HG03095 (cell line): ENCODE results near the gene PBX3.

Experiments
- ATAC-seq: cut with Tn5 transposase; IDR thresholded peaks from one replicate; pipeline ENCODE4 v1.9.1; 2021; ENCODE audit warnings: moderate library complexity; ENCODE audit not compliant: unreplicated experiment

PBX3 gene

GRCh38 chr9:125968714-125969374 is 221.7 kb downstream of the PBX3 start:
- ATAC-seq, result no peak

- ATAC-seq, result no peak
Observed at GRCh38 chr9:125969462-125969861, 222.3 kb downstream of the PBX3 start.

- no peak for ATAC-seq
Observed at GRCh38 chr9:125969868-125970267, 222.7 kb downstream of the PBX3 start.

GRCh38 chr9:125970340-125970739 is 223.2 kb downstream of the PBX3 start:
- ATAC-seq, result no peak

- ATAC-seq, result no peak
Observed at GRCh38 chr9:125971050-125971449, 223.9 kb downstream of the PBX3 start.

- ATAC-seq, result no peak
Observed at GRCh38 chr9:125972012-125972729, 225.0 kb downstream of the PBX3 start.

- ATAC-seq, result no peak
Observed at GRCh38 chr9:125973547-125973946, 226.4 kb downstream of the PBX3 start.

GRCh38 chr9:125974705-125975104 is 227.5 kb downstream of the PBX3 start:
- ATAC-seq, result no peak

GRCh38 chr9:125977223-125977622 is 230.1 kb downstream of the PBX3 start:
- ATAC-seq, result no peak

GRCh38 chr9:125979383-125979782 is 232.2 kb downstream of the PBX3 start:
- no peak for ATAC-seq

GRCh38 chr9:125982798-125983406 is 235.7 kb downstream of the PBX3 start:
- no peak for ATAC-seq

GRCh38 chr9:125983681-125984080 is 236.5 kb downstream of the PBX3 start:
- no peak for ATAC-seq

GRCh38 chr9:125984461-125984860 is 237.3 kb downstream of the PBX3 start:
- ATAC-seq, result no peak

GRCh38 chr9:125985142-125985997 is 238.2 kb downstream of the PBX3 start:
- no peak for ATAC-seq

- no peak for ATAC-seq
Observed at GRCh38 chr9:125985998-125986655, 239.0 kb downstream of the PBX3 start.

GRCh38 chr9:125986966-125987365 is 239.8 kb downstream of the PBX3 start:
- no peak for ATAC-seq

GRCh38 chr9:125987420-125987819 is 240.2 kb downstream of the PBX3 start:
- no peak for ATAC-seq

GRCh38 chr9:125988479-125989050 is 241.4 kb downstream of the PBX3 start:
- no peak for ATAC-seq

- ATAC-seq, result no peak
Observed at GRCh38 chr9:125989090-125989501, 241.9 kb downstream of the PBX3 start.

- ATAC-seq, result no peak
Observed at GRCh38 chr9:125989524-125990180, 242.5 kb downstream of the PBX3 start.
